ENCODE measurements around the gene SERPINI2.
A peak's percentile ranks its signal among the peaks of the same experiment; 100 is the strongest.

Gene SERPINI2

GRCh38 chr3:167396075-167396474 is 77.8 kb downstream of the SERPINI2 start:
- TF ChIP-seq, protein P1, sequence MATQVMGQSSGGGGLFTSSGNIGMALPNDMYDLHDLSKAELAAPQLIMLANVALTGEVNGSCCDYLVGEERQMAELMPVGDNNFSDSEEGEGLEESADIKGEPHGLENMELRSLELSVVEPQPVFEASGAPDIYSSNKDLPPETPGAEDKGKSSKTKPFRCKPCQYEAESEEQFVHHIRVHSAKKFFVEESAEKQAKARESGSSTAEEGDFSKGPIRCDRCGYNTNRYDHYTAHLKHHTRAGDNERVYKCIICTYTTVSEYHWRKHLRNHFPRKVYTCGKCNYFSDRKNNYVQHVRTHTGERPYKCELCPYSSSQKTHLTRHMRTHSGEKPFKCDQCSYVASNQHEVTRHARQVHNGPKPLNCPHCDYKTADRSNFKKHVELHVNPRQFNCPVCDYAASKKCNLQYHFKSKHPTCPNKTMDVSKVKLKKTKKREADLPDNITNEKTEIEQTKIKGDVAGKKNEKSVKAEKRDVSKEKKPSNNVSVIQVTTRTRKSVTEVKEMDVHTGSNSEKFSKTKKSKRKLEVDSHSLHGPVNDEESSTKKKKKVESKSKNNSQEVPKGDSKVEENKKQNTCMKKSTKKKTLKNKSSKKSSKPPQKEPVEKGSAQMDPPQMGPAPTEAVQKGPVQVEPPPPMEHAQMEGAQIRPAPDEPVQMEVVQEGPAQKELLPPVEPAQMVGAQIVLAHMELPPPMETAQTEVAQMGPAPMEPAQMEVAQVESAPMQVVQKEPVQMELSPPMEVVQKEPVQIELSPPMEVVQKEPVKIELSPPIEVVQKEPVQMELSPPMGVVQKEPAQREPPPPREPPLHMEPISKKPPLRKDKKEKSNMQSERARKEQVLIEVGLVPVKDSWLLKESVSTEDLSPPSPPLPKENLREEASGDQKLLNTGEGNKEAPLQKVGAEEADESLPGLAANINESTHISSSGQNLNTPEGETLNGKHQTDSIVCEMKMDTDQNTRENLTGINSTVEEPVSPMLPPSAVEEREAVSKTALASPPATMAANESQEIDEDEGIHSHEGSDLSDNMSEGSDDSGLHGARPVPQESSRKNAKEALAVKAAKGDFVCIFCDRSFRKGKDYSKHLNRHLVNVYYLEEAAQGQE (IDR thresholded peaks at IDR 0.05; ENCODE audit: low read depth), result no peak
- TF ChIP-seq ZBTB7A (IDR thresholded peaks at IDR 0.05; ENCODE audit: low read depth) (no peak), TEAD4 (IDR thresholded peaks at IDR 0.05) (no peak), TCF12 (IDR thresholded peaks at IDR 0.05; ENCODE audit: low read depth) (no peak), YY1 (IDR thresholded peaks at IDR 0.05; ENCODE audit: low read depth) (no peak), CEBPB (IDR thresholded peaks at IDR 0.05) (no peak), NFIC (IDR thresholded peaks at IDR 0.05) (no peak), CREB1 (IDR thresholded peaks at IDR 0.05; ENCODE audit: low read depth) (no peak), FOXM1 (IDR thresholded peaks at IDR 0.05; ENCODE audit: borderline replicate concordance, low read depth) (no peak), EGR1 (IDR thresholded peaks at IDR 0.05) (no peak), EP300 (IDR thresholded peaks at IDR 0.05; ENCODE audit: borderline replicate concordance) (no peak), RAD21 (IDR thresholded peaks at IDR 0.05; ENCODE audit: low read depth) (no peak), TAF1 (IDR thresholded peaks at IDR 0.05; ENCODE audit: low read depth) (no peak)
- TF ChIP-seq, protein P2, sequence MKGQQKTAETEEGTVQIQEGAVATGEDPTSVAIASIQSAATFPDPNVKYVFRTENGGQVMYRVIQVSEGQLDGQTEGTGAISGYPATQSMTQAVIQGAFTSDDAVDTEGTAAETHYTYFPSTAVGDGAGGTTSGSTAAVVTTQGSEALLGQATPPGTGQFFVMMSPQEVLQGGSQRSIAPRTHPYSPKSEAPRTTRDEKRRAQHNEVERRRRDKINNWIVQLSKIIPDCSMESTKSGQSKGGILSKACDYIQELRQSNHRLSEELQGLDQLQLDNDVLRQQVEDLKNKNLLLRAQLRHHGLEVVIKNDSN (IDR thresholded peaks at IDR 0.05), result no peak
- TF ChIP-seq, protein P3, sequence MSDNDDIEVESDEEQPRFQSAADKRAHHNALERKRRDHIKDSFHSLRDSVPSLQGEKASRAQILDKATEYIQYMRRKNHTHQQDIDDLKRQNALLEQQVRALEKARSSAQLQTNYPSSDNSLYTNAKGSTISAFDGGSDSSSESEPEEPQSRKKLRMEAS (IDR thresholded peaks at IDR 0.05), result no peak

DNA sequence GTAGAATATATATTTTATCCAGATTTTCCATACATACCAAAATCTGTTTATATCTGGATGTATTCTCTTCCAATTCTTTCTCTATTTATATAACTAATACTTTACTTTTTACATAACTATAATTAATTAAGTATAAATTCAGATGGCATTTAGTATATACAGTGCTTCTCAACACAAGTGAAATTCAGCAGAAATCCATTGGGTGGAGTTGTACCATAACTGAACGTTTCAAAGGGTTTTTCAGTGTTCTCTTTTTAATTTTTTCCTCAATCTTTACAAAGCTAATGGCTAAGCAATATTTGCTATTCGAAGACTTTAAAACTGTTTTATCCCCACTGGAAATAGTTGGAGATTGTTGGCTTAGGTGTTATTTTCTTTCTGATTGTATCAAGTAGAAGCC is 79.8 kb downstream of the SERPINI2 start:
- TF ChIP-seq ZBTB7A (IDR thresholded peaks at IDR 0.05; ENCODE audit: low read depth), result no peak
- TF ChIP-seq RAD21 (IDR thresholded peaks at IDR 0.05; ENCODE audit: low read depth), result peak; percentile 28

Data from Ishikawa (cell line).